SK-N-SH (cell line): ENCODE data around the gene CAST. TPM values are rescaled to one million over a fixed set of nuclear protein-coding genes. Genes with fewer than 3 reads are reported as not detected.

ENCODE experiments used
- CTCF ChIA-PET: fragments of 300-600, 350-600 bp; formaldehyde crosslinking; extraction: SDS; loops from one replicate; lab custom pipeline; 2021; lab: Yijun Ruan, JAX
- POLR2A ChIA-PET: fragments of 350-600 bp; sonication (Branson Sonifier 250); formaldehyde crosslinking; extraction: SDS; loops from one replicate; lab custom pipeline; 2020; ENCODE audit warnings: antibody characterized with exemption, inconsistent platforms; lab: Yijun Ruan, JAX
- DNase-seq: peaks from one replicate; pipeline ENCODE4 v3.0.0; 2012
- H2AFZ ChIP-seq: fragments of 200-600 bp; sonication (generic); 2 replicates; pipeline ENCODE4 v1.8.1; 2016; ENCODE audit warnings: antibody characterized with exemption, mild to moderate bottlenecking, low read depth
- H3F3A ChIP-seq: fragments of 200-600 bp; sonication (generic); replicated peaks from 2 replicates; pipeline ENCODE3; 2016; ENCODE audit warnings: antibody characterized with exemption, mild to moderate bottlenecking; ENCODE audit not compliant: insufficient read depth
- H3K27ac ChIP-seq, 2 experiments: fragments of 200-500 bp in 1 of 2; fragments of 200-600 bp in 1 of 2; sonication (Bioruptor generic) in 1 of 2; sonication (generic), shearing (Covaris generic) in 1 of 2; 2 replicates each; pipeline versions ENCODE4 v1.5.1 to v1.6.1; 2014 to 2016; ENCODE audit warnings: low read depth in 2 of 2, inconsistent platforms in 1 of 2, low read length in 1 of 2, mild to moderate bottlenecking in 1 of 2, mixed read lengths in 1 of 2
- H3K27me3 ChIP-seq: fragments of 200-600 bp; sonication (generic), shearing (Covaris generic); 2 replicates; pipeline ENCODE4 v1.6.1; 2016; ENCODE audit warnings: mixed run types; ENCODE audit not compliant: insufficient read depth
- H3K36me3 ChIP-seq, 2 experiments: fragments of 200-500 bp in 1 of 2; fragments of 200-600 bp in 1 of 2; sonication (Bioruptor generic) in 1 of 2; sonication (generic) in 1 of 2; replicated peaks in 1 of 2; 2 replicates each; pipeline versions ENCODE3 to v1.5.1; 2014 to 2016; ENCODE audit warnings: low read length in 1 of 2, mild to moderate bottlenecking in 1 of 2; ENCODE audit not compliant: insufficient read depth in 2 of 2, control insufficient read depth in 1 of 2
- H3K4me1 ChIP-seq, 2 experiments: fragments of 200-500 bp in 1 of 2; fragments of 200-600 bp in 1 of 2; sonication (Bioruptor generic) in 1 of 2; sonication (generic), shearing (Covaris generic) in 1 of 2; 2 replicates each; pipeline versions ENCODE4 v1.5.1 to v1.6.1; 2014 to 2016; ENCODE audit warnings: low read depth in 1 of 2, low read length in 1 of 2, mixed run types in 1 of 2; ENCODE audit not compliant: insufficient read depth in 2 of 2, control insufficient read depth in 1 of 2
- H3K4me2 ChIP-seq: fragments of 200-600 bp; sonication (generic), shearing (Covaris generic); 2 replicates; pipeline ENCODE4 v1.6.1; 2017; ENCODE audit warnings: mixed run types
- H3K4me3 ChIP-seq, 2 experiments: fragments of 200-500 bp in 1 of 2; fragments of 200-600 bp in 1 of 2; sonication (Bioruptor generic) in 1 of 2; sonication (generic), shearing (Covaris generic) in 1 of 2; 2 replicates each; pipeline versions ENCODE4 v1.5.1 to v1.8.1; 2014 to 2016; ENCODE audit warnings: low read depth in 2 of 2, inconsistent platforms in 1 of 2, low read length in 1 of 2, mild to moderate bottlenecking in 1 of 2, mixed read lengths in 1 of 2, moderate library complexity in 1 of 2
- H3K79me2 ChIP-seq: fragments of 200-600 bp; sonication (generic); 2 replicates; pipeline ENCODE4 v1.8.1; 2017; ENCODE audit warnings: mild to moderate bottlenecking; ENCODE audit not compliant: insufficient read depth
- H3K9ac ChIP-seq: fragments of 200-600 bp; sonication (generic); 2 replicates; pipeline ENCODE4 v1.6.1; 2017; ENCODE audit warnings: mixed run types
- H3K9me2 ChIP-seq: fragments of 200-600 bp; sonication (generic); 2 replicates; pipeline ENCODE4 v1.6.1; 2017; ENCODE audit warnings: mixed run types
- H3K9me3 ChIP-seq: fragments of 200-600 bp; sonication (generic); 2 replicates; pipeline ENCODE4 v1.6.1; 2017; ENCODE audit warnings: mixed run types, mild to moderate bottlenecking, moderate library complexity
- H4K20me1 ChIP-seq: fragments of 200-600 bp; sonication (generic); 2 replicates; pipeline ENCODE4 v1.6.1; 2017; ENCODE audit warnings: mild to moderate bottlenecking, mixed run types; ENCODE audit not compliant: insufficient read depth
- ELF1 ChIP-seq: IDR thresholded peaks from 2 replicates; pipeline ENCODE4 v1.4.0; 2012
- EZH2phosphoT487 ChIP-seq: fragments of 200-600 bp; sonication (generic); IDR thresholded peaks from 2 replicates; pipeline ENCODE4 v1.6.1; 2017; ENCODE audit warnings: low read depth, mixed run types, mild to moderate bottlenecking, antibody characterized with exemption, moderate library complexity, borderline replicate concordance
- FOSL2 ChIP-seq: IDR thresholded peaks from 2 replicates; pipeline ENCODE4 v1.4.0; 2012; ENCODE audit warnings: low read depth, mild to moderate bottlenecking, moderate library complexity, borderline replicate concordance
- FOXJ3 ChIP-seq: sonication (generic); formaldehyde crosslinking; IDR thresholded peaks from 2 replicates; pipeline ENCODE4 v1.5.1; 2020; ENCODE audit warnings: mild to moderate bottlenecking, missing genetic modification reagents
- GABPA ChIP-seq: IDR thresholded peaks from 2 replicates; pipeline ENCODE4 v1.4.0; 2012; ENCODE audit warnings: low read depth, mild to moderate bottlenecking
- GATA2 ChIP-seq: sonication (generic); formaldehyde crosslinking; IDR thresholded peaks from 2 replicates; pipeline ENCODE4 v1.5.0; 2020; ENCODE audit warnings: mild to moderate bottlenecking, missing genetic modification reagents
- JUND ChIP-seq: IDR thresholded peaks from 2 replicates; pipeline ENCODE4 v1.4.0; 2012
- MXI1 ChIP-seq: IDR thresholded peaks from 2 replicates; pipeline ENCODE4 v1.6.1; 2012; ENCODE audit warnings: mild to moderate bottlenecking, low read depth, low read length, improper control_type of control experiment
- PBX3 ChIP-seq: IDR thresholded peaks from 2 replicates; pipeline ENCODE4; 2012
- RCOR1 ChIP-seq: fragments of 150-350 bp; IDR thresholded peaks from 2 replicates; pipeline ENCODE4 v1.6.1; 2017; ENCODE audit warnings: antibody characterized with exemption, low read length
- REST ChIP-seq: IDR thresholded peaks from 2 replicates; pipeline ENCODE4 v1.6.1; 2012; ENCODE audit warnings: mild to moderate bottlenecking, low read depth, low read length, moderate library complexity
- TAF1 ChIP-seq: IDR thresholded peaks from 2 replicates; pipeline ENCODE4 v1.6.1; 2012; ENCODE audit warnings: low read depth, mild to moderate bottlenecking, low read length, moderate library complexity, borderline replicate concordance
- USF2 ChIP-seq: fragments of 150-350 bp; IDR thresholded peaks from 2 replicates; pipeline ENCODE4 v1.6.1; 2017; ENCODE audit warnings: antibody characterized with exemption, low read length, low read depth, borderline replicate concordance
- YY1 ChIP-seq: IDR thresholded peaks from 2 replicates; pipeline ENCODE4 v1.4.0; 2012; ENCODE audit warnings: low read depth, mild to moderate bottlenecking
- WGBS: methylation state at CpG from one replicate; pipeline ENCODE4 v1.1.6; 2017; ENCODE audit warnings: low lambda C conversion rate; 5-methylcytosine and 5-hydroxymethylcytosine counted together
- polyA plus RNA-seq, 3 experiments: library from polyadenylated mRNA; depleted of rRNA; stranded (reverse); fragments of >200 nt; gene quantifications; 2 replicates each; pipeline ENCODE4 v1.2.3, GENCODE V29; 2012

Gene CAST
- polyA plus RNA-seq, 1 of the 3 experiments (the other 2 are of a cell fraction), result 82.9 TPM

GRCh38 chr5:96816991-96817390 lies 154.8 kb downstream of the CAST start (continued):
- TF ChIP-seq USF2, result no peak
- TF ChIP-seq, all 33 proteins: peak for 0

- no peak overlapping the region for H3K4me2 ChIP-seq
- no peaks in the 10 kb centered on the region for H3K9me3 ChIP-seq
- CTCF ChIA-PET, result no interaction called here
- no peaks in the 10 kb centered on the region for H3K36me3 ChIP-seq
- no peaks in the 10 kb centered on the region for H3F3A ChIP-seq
- no peaks in the 10 kb centered on the region for H3K9me2 ChIP-seq
- H2AFZ ChIP-seq, result no peak overlapping the region
- no peaks in the 10 kb centered on the region for H3K27me3 ChIP-seq
- H4K20me1 ChIP-seq, result no peaks in the 10 kb centered on the region
- no peak overlapping the region for H3K4me3 ChIP-seq
- peaks cover 3 to 8% of the 10 kb centered on the region in 2 experiments; a peak in 2 of 4 replicates for H3K4me1 ChIP-seq
- POLR2A ChIA-PET, result interaction anchor here (2.1 kb wide), 1 partner anchor 10 kb away, joined by 7 read pairs; the partner anchor contains the start of gene ERAP1
- 83% methylated on average over 2 of the region's 2 CpGs for WGBS
- no peaks in the 10 kb centered on the region for H3K79me2 ChIP-seq
- no peak overlapping the region for H3K9ac ChIP-seq
- DNase-seq, result no peak
- H3K27ac ChIP-seq, result no peak overlapping the region
- TF ChIP-seq JUND (no peak), FOXJ3 (no peak), GABPA (no peak), FOSL2 (no peak), MXI1 (no peak), RCOR1 (no peak), TAF1 (no peak), REST (no peak), EZH2phosphoT487 (no peak), ELF1 (no peak), YY1 (no peak), GATA2 (no peak), PBX3 (no peak)
Measured at GRCh38 chr5:96817506-96817905, 155.3 kb downstream of the CAST start.
